ENCODE data around the gene DRICH1. TPM values are rescaled to one million over a fixed set of nuclear protein-coding genes. Genes with fewer than 3 reads are reported as not detected.
"Not testable (repeated sequence)": the region's sequence is repeated elsewhere in the genome, so short reads cannot be mapped to it uniquely, and the experiment has no call there.

DRICH1 gene
- total RNA-seq, 6 donors from 2014 or later: 0.30 to 5.8 (median 0.81) TPM; not detected in 1

- TF ChIP-seq POLR2A (IDR thresholded peaks at IDR 0.05): no peak
- WGBS, 2 donors: 59 to 62% methylated on average over 11 to 13 of the region's 17 CpGs
- H3K27me3 ChIP-seq: no peaks in the 10 kb centered on the region
- peaks cover 3 to 13% (median 8%) of the 10 kb centered on the region in 4 donors for H3K4me1 ChIP-seq
- peak overlapping the region in 1 of 4 donors; percentile 18 for H3K27ac ChIP-seq
- H3K36me3 ChIP-seq: peaks cover 0 to 3% (median 0%) of the 10 kb centered on the region in 4 donors
- DNase-seq (peak in 1 of 2 donors; percentile 47), ATAC-seq (ENCODE audit: low FRiP score in 2 of 2) (peak; percentile 31 to 40)
- H3K4me3 ChIP-seq: no peak overlapping the region
- H3K9me3 ChIP-seq: no peaks in the 10 kb centered on the region
Observed at GRCh38 chr22:23675502-23676415, 43.6 kb upstream of the DRICH1 start.

DNA sequence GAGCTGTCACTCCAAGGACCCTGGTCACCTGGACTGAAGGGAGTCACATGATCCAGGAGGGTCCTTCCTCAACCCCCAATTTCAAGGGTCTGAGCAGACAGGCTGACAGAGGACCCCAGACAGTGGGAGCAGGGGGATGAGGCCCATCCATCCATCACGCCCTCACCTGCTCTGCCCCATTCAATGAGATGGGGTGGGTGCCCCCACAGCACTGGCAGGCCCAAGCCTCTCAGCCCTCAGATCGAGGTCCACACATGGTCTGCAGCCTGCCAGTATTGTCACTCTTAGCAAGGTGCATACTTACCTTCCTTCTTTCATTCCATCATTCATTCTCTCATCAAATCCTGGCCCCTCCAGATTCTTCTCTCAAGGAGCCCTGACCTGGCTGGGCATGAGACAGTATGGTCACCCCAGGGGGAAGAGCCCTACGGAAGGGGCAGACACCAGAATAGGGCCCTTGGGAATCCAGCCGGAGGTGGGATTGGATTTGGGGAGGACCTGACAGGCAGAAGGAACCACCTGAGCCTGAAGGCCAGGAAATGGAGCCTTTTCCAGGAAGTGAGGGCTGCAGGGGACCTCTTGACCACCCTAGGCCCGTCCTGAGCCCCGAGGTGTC, 42.9 kb upstream of the DRICH1 start:
- H3K27me3 ChIP-seq; H3K36me3 ChIP-seq; H3K4me3 ChIP-seq; ATAC-seq (ENCODE audit: low FRiP score in 2 of 2); H3K9me3 ChIP-seq; DNase-seq: not testable (repeated sequence)
- Histone ChIP-seq H3K27ac (peak overlapping the region in 1 of 4 donors; percentile 18), H3K4me1 (peaks cover 3 to 13% (median 8%) of the 10 kb centered on the region in 4 donors)
- 84 to 92% methylated on average over 5 to 6 of the region's 6 CpGs for WGBS, 2 donors

- no peaks in the 10 kb centered on the region for H3K9me3 ChIP-seq
- peaks cover 0 to 3% (median 0%) of the 10 kb centered on the region in 4 donors for H3K36me3 ChIP-seq
- H3K27ac ChIP-seq: peak overlapping the region in 1 of 4 donors; percentile 44
- TF ChIP-seq, protein P1, sequence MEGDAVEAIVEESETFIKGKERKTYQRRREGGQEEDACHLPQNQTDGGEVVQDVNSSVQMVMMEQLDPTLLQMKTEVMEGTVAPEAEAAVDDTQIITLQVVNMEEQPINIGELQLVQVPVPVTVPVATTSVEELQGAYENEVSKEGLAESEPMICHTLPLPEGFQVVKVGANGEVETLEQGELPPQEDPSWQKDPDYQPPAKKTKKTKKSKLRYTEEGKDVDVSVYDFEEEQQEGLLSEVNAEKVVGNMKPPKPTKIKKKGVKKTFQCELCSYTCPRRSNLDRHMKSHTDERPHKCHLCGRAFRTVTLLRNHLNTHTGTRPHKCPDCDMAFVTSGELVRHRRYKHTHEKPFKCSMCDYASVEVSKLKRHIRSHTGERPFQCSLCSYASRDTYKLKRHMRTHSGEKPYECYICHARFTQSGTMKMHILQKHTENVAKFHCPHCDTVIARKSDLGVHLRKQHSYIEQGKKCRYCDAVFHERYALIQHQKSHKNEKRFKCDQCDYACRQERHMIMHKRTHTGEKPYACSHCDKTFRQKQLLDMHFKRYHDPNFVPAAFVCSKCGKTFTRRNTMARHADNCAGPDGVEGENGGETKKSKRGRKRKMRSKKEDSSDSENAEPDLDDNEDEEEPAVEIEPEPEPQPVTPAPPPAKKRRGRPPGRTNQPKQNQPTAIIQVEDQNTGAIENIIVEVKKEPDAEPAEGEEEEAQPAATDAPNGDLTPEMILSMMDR (IDR thresholded peaks at IDR 0.05): no peak
- ATAC-seq (ENCODE audit: low FRiP score in 2 of 2): no peak
- peaks cover 3 to 13% (median 8%) of the 10 kb centered on the region in 4 donors for H3K4me1 ChIP-seq
- WGBS, 2 donors: 84 to 91% methylated on average over 22 to 24 of the region's 26 CpGs
- DNase-seq: no peak
- no peaks in the 10 kb centered on the region for H3K27me3 ChIP-seq
- H3K4me3 ChIP-seq: no peak overlapping the region
Observed at GRCh38 chr22:23673826-23674690, 41.9 kb upstream of the DRICH1 start.

GRCh38 chr22:23673050-23673620, 41.0 kb upstream of the DRICH1 start:
- Histone ChIP-seq H3K4me3 (no peak overlapping the region), H3K4me1 (peaks cover 3 to 13% (median 8%) of the 10 kb centered on the region in 4 donors), H3K9me3 (no peaks in the 10 kb centered on the region), H3K36me3 (peaks cover 0 to 3% (median 0%) of the 10 kb centered on the region in 4 donors), H3K27ac (no peak overlapping the region), H3K27me3 (no peaks in the 10 kb centered on the region)
- no peak for DNase-seq
- WGBS, 2 donors: 82 to 86% methylated on average over 6 to 7 of the region's 7 CpGs
- ATAC-seq (ENCODE audit: low FRiP score in 2 of 2): no peak
- TF ChIP-seq POLR2AphosphoS5 (IDR thresholded peaks at IDR 0.05) (no peak), POLR2A (IDR thresholded peaks at IDR 0.05) (no peak), EP300 (IDR thresholded peaks at IDR 0.05) (no peak)
- TF ChIP-seq, protein P1 (IDR thresholded peaks at IDR 0.05): no peak

- H3K9me3 ChIP-seq; H3K36me3 ChIP-seq; H3K27me3 ChIP-seq; H3K4me3 ChIP-seq; DNase-seq; ATAC-seq (ENCODE audit: low FRiP score in 2 of 2); H3K27ac ChIP-seq: not testable (repeated sequence)
- H3K4me1 ChIP-seq: peaks cover 3 to 13% (median 8%) of the 10 kb centered on the region in 4 donors
- 83 to 93% methylated on average over 7 to 8 of the region's 8 CpGs for WGBS, 2 donors
Observed at GRCh38 chr22:23672307-23673049, 40.4 kb upstream of the DRICH1 start.

GRCh38 chr22:23671387-23671786, 39.3 kb upstream of the DRICH1 start:
- not testable (repeated sequence) for H3K4me3 ChIP-seq, H3K36me3 ChIP-seq, H3K27ac ChIP-seq, H3K9me3 ChIP-seq, DNase-seq, H3K27me3 ChIP-seq, H3K4me1 ChIP-seq
- no CpG with 5 or more reads among the region's 4 CpGs for WGBS, 2 donors
- peak; percentile 16 to 52 for ATAC-seq (ENCODE audit: low FRiP score in 2 of 2)
